ENCODE results near the gene UNC93B1. TPM values are rescaled to one million over a fixed set of nuclear protein-coding genes. Genes with fewer than 3 reads are reported as not detected.

UNC93B1 gene
- total and polyA plus RNA-seq, 2 of the 8 experiments (the other 6 are each of a cell fraction or from before 2014, with no cell fraction given): 18.9 to 34.3 TPM

GRCh38 chr11:68017980-68018729, 14.3 kb upstream of the UNC93B1 start:
- H3K79me1 ChIP-seq (ENCODE audit: low read depth, low read length): no peaks in the 10 kb centered on the region
- no peak overlapping the region for H2BK20ac ChIP-seq (ENCODE audit: low read length)
- peak overlapping the region; percentile 68; the same call in 1 of the 2 replicates for H4K8ac ChIP-seq (ENCODE audit: extremely low read depth, insufficient read depth, low read length)
- no peak overlapping the region for H3K27ac ChIP-seq (ENCODE audit: low read depth, low read length)
- CTCF ChIA-PET (ENCODE audit: partially characterized antibody): interaction anchor here (1.1 to 4.2 kb wide), 2 partner anchors 9 kb away, joined by 4 to 40 read pairs; partner anchors contain the start of gene ALDH3B1
- no peak overlapping the region for H2AK5ac ChIP-seq (ENCODE audit: low read depth, low read length)
- H4K5ac ChIP-seq (ENCODE audit: insufficient read length, low read depth, low read length): no peak overlapping the region
- DNase-seq (ENCODE audit: low read depth in 1 of 2, low spot score in 2 of 2): no peak
- H3K4ac ChIP-seq (replicated peaks; ENCODE audit: insufficient read length, low read depth, low read length): no peak overlapping the region
- no peak overlapping the region for H3K9ac ChIP-seq (replicated peaks in 1 of 4; ENCODE audit: extremely low read depth in 1 of 4, low read depth in 3 of 4, low read length in 3 of 4)
- no peak overlapping the region for H2BK5ac ChIP-seq (ENCODE audit: low read depth, low read length)
- no peak overlapping the region for H3K23ac ChIP-seq (ENCODE audit: insufficient read length)
- peaks cover 0 to 12% (median 4%) of the 10 kb centered on the region in 4 experiments; a peak in 4 of 7 replicates for H3K4me1 ChIP-seq (replicated peaks in 1 of 4; ENCODE audit: control insufficient read depth in 3 of 4, insufficient read depth in 4 of 4, low read length in 3 of 4)
- H3K4me3 ChIP-seq (ENCODE audit: extremely low read depth in 1 of 4, insufficient read depth in 2 of 4, low read depth in 3 of 4, low read length in 4 of 4): no peak overlapping the region
- no peaks in the 10 kb centered on the region for H4K20me1 ChIP-seq (replicated peaks in 1 of 2; ENCODE audit: control insufficient read depth in 1 of 2, insufficient read depth in 2 of 2, low read length in 2 of 2)
- peak overlapping the region; percentile 92; the same call in 1 of the 2 replicates for H2BK15ac ChIP-seq (ENCODE audit: low read length)
- H2BK12ac ChIP-seq (ENCODE audit: low read depth, low read length): 0 out of 2 replicates have a peak overlapping the region, but pooled peaks have one; percentile 39
- no peak overlapping the region for H3K18ac ChIP-seq (ENCODE audit: extremely low read depth, low read length)
- FAIRE-seq: no peak
- POLR2A ChIA-PET (ENCODE audit: partially characterized antibody): interaction anchor here (1.6 kb wide), 1 partner anchor 21 kb away, joined by 4 read pairs; no protein-coding TSS in a partner anchor
- no peak overlapping the region for H2AFZ ChIP-seq (ENCODE audit: low read length)
- H3K56ac ChIP-seq (replicated peaks; ENCODE audit: insufficient read length, low read depth, low read length): no peak overlapping the region
- no peak overlapping the region for H2BK120ac ChIP-seq (replicated peaks; ENCODE audit: low read depth, low read length)
- H3K4me2 ChIP-seq (ENCODE audit: insufficient read depth in 1 of 2, low read depth in 2 of 2, low read length in 2 of 2): no peak overlapping the region
- no peaks in the 10 kb centered on the region for H3K23me2 ChIP-seq (ENCODE audit: low read depth, low read length)
- no peaks in the 10 kb centered on the region for H3K79me2 ChIP-seq (ENCODE audit: control insufficient read depth in 1 of 2, insufficient read depth in 2 of 2, low read length in 2 of 2)
- H3K9me3 ChIP-seq (ENCODE audit: insufficient read depth in 2 of 2, low read depth in 1 of 2, low read length in 1 of 2): no peaks in the 10 kb centered on the region
- no peaks in the 10 kb centered on the region for H3K27me3 ChIP-seq (replicated peaks in 1 of 4; ENCODE audit: control insufficient read depth in 3 of 4, extremely low read depth in 1 of 4, insufficient read depth in 3 of 4, low read length in 3 of 4)
- WGBS, 2 experiments (ENCODE audit: extremely low coverage in 1 of 2, insufficient coverage in 1 of 2, insufficient read length in 1 of 2, insufficient replicate concordance in 2 of 2, low coverage in 1 of 2, low lambda C conversion rate in 2 of 2, missing lambda C conversion rate in 1 of 2): 92% methylated on average over 25 of the region's 27 CpGs; no CpG with 5 or more reads in 1 of the 2 experiments
- H3K14ac ChIP-seq (ENCODE audit: insufficient read length): no peak overlapping the region
- no peak overlapping the region for H4K91ac ChIP-seq (replicated peaks; ENCODE audit: insufficient read length, low read length)
- H3K36me3 ChIP-seq (ENCODE audit: control insufficient read depth in 2 of 4, insufficient read depth in 4 of 4, low read length in 3 of 4): no peaks in the 10 kb centered on the region
- no peak for TF ChIP-seq TCF12 (IDR thresholded peaks at IDR 0.05; ENCODE audit: low read depth, low read length)
- TF ChIP-seq YY1 (IDR thresholded peaks at IDR 0.05; ENCODE audit: low read depth, low read length): no peak
- no peak for TF ChIP-seq SP4 (IDR thresholded peaks at IDR 0.05; ENCODE audit: low read length)
- TF ChIP-seq RXRA (IDR thresholded peaks at IDR 0.05; ENCODE audit: insufficient read depth, low read depth, low read length): no peak
- no peak for TF ChIP-seq SRF (IDR thresholded peaks at IDR 0.05; ENCODE audit: low read depth, low read length)
- no peak for TF ChIP-seq SP2 (IDR thresholded peaks at IDR 0.05; ENCODE audit: low read length)
- TF ChIP-seq SP1 (IDR thresholded peaks at IDR 0.05; ENCODE audit: low read depth, low read length): no peak
- no peak for TF ChIP-seq NANOG (IDR thresholded peaks at IDR 0.05; ENCODE audit: insufficient read depth, low read depth, low read length, poor library complexity, severe bottlenecking)
- no peak for TF ChIP-seq CEBPB (IDR thresholded peaks at IDR 0.05; ENCODE audit: low read depth, low read length)
- TF ChIP-seq TBP (IDR thresholded peaks at IDR 0.05; ENCODE audit: low read depth, low read length): no peak
- no peak for TF ChIP-seq RNF2 (IDR thresholded peaks at IDR 0.05; ENCODE audit: borderline replicate concordance, low read depth, low read length, missing control alignments, poor library complexity, severe bottlenecking)
- TF ChIP-seq RAD21 (IDR thresholded peaks at IDR 0.05 in 1 of 2, conservative IDR thresholded peaks at IDR 0.05 in 1 of 2; ENCODE audit: low read depth in 2 of 2, low read length in 2 of 2): no peak
- TF ChIP-seq NRF1 (IDR thresholded peaks at IDR 0.05; ENCODE audit: low read depth, low read length): no peak

Data from H1 (cell line).